ENCODE data around the gene ACOT9. TPM values are rescaled to one million over a fixed set of nuclear protein-coding genes. Genes with fewer than 3 reads are reported as not detected.

The ACOT9 gene
- total and polyA plus RNA-seq, 11 donors: 45.3 to 81.1 (median 59.3) TPM

DNA sequence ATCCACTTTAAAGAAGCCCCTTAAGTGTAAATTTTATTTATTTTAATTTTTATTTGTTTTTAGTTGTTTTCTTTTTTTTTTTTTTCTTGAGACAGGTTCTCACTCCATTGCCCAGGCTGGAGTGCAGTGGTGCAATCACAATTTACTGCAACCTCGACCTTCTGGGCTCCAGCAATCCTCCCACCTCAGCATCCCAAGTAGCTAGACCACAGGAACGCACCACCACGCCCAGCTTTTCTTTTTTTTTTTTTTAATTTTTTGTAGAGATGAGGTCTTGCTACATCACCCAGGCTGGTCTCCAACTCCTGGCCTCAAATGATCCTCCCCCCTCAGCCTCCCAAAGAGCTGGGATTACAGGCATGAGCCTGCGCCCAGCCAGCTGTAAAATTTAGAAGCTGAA, 45.9 kb upstream of the ACOT9 start:
- H3K4me3 ChIP-seq: no peak overlapping the region
- DNase-seq (no peak), ATAC-seq (no peak)
- intact Hi-C loops (cut with DNase I): loop anchor here in 2 of 10 donors (10.0 kb wide), 2 partner anchors 236 to 266 kb away; partner anchors contain the start of genes EIF2S3 (in 1 of the 2) and KLHL15 (in 1 of the 2)
- H3K36me3 ChIP-seq: peaks cover 0 to 18% (median 13%) of the 10 kb centered on the region in 9 donors
- 71 to 98% (median 86%) methylated on average over 4 of the region's 4 CpGs for WGBS, 4 donors
- TF ChIP-seq POLR2A (IDR thresholded peaks at IDR 0.05) (no peak), CTCF (IDR thresholded peaks at IDR 0.05) (no peak)
- H3K4me1 ChIP-seq: peaks cover 0 to 13% (median 0%) of the 10 kb centered on the region in 12 donors
- peak overlapping the region in 1 of 12 donors; percentile 71 for H3K27ac ChIP-seq
- no peaks in the 10 kb centered on the region for H3K9me3 ChIP-seq
- H3K27me3 ChIP-seq: no peaks in the 10 kb centered on the region

- Histone ChIP-seq H3K36me3 (peaks cover 0 to 18% (median 13%) of the 10 kb centered on the region in 9 donors), H3K4me3 (no peak overlapping the region), H3K27me3 (no peaks in the 10 kb centered on the region), H3K9me3 (no peaks in the 10 kb centered on the region), H3K4me1 (peaks cover 0 to 13% (median 0%) of the 10 kb centered on the region in 12 donors), H3K27ac (peak overlapping the region in 3 of 12 donors; percentile 3 to 71 (median 3))
- intact Hi-C loops (cut with DNase I): loop anchor here in 2 of 10 donors (10.0 kb wide), 2 partner anchors 236 to 266 kb away; partner anchors contain the start of genes EIF2S3 (in 1 of the 2) and KLHL15 (in 1 of the 2)
- no peak for DNase-seq
- TF ChIP-seq CTCF (IDR thresholded peaks at IDR 0.05): no peak
- no peak for ATAC-seq
Measured at GRCh38 chrX:23788521-23788920, 45.4 kb upstream of the ACOT9 start.

DNA sequence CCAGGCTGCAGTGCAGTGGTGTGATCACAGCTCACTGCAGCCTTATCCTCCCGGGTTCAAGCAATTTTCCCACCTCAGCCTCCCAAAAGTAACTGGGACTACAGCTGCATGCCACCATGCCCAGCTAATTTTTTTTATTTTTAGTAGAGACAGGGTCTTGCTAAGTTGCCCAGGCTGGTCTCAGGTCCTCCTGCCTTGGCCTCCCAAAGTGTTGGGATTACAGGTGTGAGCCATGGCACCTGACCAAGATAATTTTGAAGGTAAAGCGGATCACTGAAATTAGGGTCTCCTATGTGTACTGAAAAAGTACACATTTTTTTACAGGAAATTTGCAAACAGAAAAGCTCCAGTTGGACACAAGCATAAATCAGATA, 44.7 kb upstream of the ACOT9 start:
- no peak for TF ChIP-seq POLR2A (IDR thresholded peaks at IDR 0.05)
- no peak for TF ChIP-seq CTCF (IDR thresholded peaks at IDR 0.05)

DNA sequence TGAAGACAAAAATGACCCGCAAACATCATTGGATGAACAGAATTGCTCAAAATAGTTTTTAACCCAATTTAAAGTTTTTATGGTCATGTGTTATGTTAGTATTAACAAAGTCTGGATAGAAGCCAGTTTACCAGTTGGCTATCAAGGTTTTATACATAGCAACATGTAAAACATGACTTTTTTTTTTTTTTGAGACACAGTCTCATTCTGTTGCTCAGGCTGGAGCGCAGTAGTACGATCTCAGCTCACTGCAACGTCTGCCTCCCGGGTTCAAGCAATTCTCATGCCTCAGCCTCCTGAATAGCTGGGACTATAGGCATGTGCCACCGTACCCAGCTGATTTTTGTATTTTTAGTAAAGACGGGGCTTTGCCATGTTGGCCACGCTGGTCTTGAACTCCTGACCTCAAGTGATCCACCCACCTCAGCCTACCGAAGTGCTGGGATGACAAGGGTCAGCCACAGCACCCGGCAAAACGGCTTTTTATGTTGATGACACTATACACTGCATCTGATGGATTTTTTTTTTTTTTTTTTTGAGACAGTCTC, 43.3 kb upstream of the ACOT9 start:
- Histone ChIP-seq H3K27ac (peak overlapping the region in 9 of 12 donors; percentile 9 to 97 (median 90)), H3K4me3 (peak overlapping the region in 5 of 12 donors; percentile 3 to 97 (median 72)), H3K27me3 (no peaks in the 10 kb centered on the region), H3K4me1 (peaks cover 0 to 13% (median 0%) of the 10 kb centered on the region in 12 donors), H3K9me3 (peaks cover 0 to 7% (median 0%) of the 10 kb centered on the region in 12 donors), H3K36me3 (peaks cover 0 to 18% (median 13%) of the 10 kb centered on the region in 9 donors)
- 56 to 73% (median 65%) methylated on average over 11 of the region's 11 CpGs for WGBS, 4 donors
- TF ChIP-seq POLR2A (IDR thresholded peaks at IDR 0.05) (no peak), CTCF (IDR thresholded peaks at IDR 0.05) (no peak)
- ATAC-seq (no peak), DNase-seq (no peak)
- intact Hi-C loops (cut with DNase I): loop anchor here in 2 of 10 donors (10.0 kb wide), 2 partner anchors 238 to 268 kb away; partner anchors contain the start of genes EIF2S3 (in 1 of the 2) and KLHL15 (in 1 of the 2)

More for the DNA sequence above, 44.7 kb upstream of the ACOT9 start:
- Histone ChIP-seq H3K4me1 (peaks cover 0 to 13% (median 0%) of the 10 kb centered on the region in 12 donors), H3K9me3 (peaks cover 0 to 4% (median 0%) of the 10 kb centered on the region in 12 donors), H3K4me3 (no peak overlapping the region), H3K27ac (peak overlapping the region in 1 of 12 donors; percentile 71), H3K27me3 (no peaks in the 10 kb centered on the region), H3K36me3 (peaks cover 0 to 18% (median 13%) of the 10 kb centered on the region in 9 donors)
- intact Hi-C loops (cut with DNase I): loop anchor here in 2 of 10 donors (10.0 kb wide), 2 partner anchors 237 to 267 kb away; partner anchors contain the start of genes EIF2S3 (in 1 of the 2) and KLHL15 (in 1 of the 2)
- no peak for ATAC-seq
- DNase-seq: no peak
- WGBS, 4 donors: 83 to 96% (median 92%) methylated on average over 2 of the region's 2 CpGs
